Panc1 (cell line): ENCODE data around the gene HSPA12A.

Experiments
- CTCF ChIP-seq: fragments of 450-650 bp; IDR thresholded peaks from 2 replicates; pipeline ENCODE4 v1.5.1; 2017; ENCODE audit warnings: mild to moderate bottlenecking
- REST ChIP-seq, 2 experiments: IDR thresholded peaks; 2 replicates each; pipeline ENCODE4 v1.6.1; 2011 to 2012; ENCODE audit warnings: low read depth in 2 of 2, control low read depth in 1 of 2, low read length in 1 of 2, mild to moderate bottlenecking in 1 of 2, moderate library complexity in 1 of 2; ENCODE audit not compliant: insufficient read depth in 1 of 2

- TF ChIP-seq CTCF (no peak), REST (IDR thresholded peaks at IDR 0.05; ENCODE audit: insufficient read depth in 1 of 2, low read depth in 2 of 2, low read length in 1 of 2) (no peak)
Observed at GRCh38 chr10:116712519-116712918, 29.8 kb downstream of the HSPA12A start.
